T follicular helper cell (primary cell): Measurements from ENCODE around the gene PPP1R14B.

ENCODE experiments used
- DNase-seq: peaks from one replicate; pipeline ENCODE4 v3.0.0-alpha.2; 2020; ENCODE audit warnings: low read depth

Gene PPP1R14B

DNA sequence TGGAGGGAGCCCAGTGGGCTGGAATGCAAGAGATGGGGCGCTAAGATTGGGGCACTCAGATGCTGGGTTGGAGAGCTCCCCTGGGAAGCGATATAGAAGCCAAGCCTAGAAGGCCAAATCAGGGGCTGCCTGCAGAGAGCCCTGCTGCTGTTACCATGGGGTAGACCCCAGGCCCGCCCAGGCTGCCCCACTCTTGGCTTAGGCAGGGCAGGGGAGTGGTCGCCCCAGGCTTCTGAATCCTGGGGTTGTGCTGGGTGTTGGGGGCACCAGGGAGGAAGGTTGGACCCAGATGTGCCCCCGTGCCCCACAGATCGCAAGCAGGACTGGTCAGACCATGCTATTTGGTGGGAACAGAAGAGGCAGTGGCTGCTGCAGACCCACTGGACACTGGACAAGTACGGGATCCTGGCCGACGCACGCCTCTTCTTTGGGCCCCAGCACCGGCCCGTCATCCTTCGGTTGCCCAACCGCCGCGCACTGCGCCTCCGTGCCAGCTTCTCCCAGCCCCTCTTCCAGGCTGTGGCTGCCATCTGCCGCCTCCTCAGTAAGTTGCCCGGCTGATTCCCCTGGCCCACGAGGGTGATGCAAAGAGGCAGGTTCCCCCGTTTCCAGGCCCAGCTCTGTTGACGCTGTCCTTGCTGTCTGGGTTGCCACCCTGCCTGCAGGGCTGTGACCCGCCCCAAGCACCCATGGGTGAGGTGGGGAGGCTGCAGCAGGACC lies 36.3 kb downstream of the PPP1R14B start:
- DNase-seq: no peak

DNA sequence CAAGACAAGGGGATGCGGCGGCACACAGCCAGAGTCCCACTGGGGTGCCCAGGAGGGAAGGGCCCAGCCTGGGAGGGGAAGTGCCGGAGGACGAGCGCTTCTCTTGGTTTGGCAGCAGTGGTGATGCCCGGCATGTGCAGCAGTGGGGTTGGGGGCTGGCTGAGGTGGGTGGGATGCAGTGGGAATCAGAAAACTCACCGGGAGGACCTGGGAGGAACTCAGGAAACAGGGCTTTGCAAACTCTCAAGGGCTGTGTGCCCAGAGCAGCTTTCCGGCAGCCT lies 37.2 kb downstream of the PPP1R14B start:
- no peak for DNase-seq

DNA sequence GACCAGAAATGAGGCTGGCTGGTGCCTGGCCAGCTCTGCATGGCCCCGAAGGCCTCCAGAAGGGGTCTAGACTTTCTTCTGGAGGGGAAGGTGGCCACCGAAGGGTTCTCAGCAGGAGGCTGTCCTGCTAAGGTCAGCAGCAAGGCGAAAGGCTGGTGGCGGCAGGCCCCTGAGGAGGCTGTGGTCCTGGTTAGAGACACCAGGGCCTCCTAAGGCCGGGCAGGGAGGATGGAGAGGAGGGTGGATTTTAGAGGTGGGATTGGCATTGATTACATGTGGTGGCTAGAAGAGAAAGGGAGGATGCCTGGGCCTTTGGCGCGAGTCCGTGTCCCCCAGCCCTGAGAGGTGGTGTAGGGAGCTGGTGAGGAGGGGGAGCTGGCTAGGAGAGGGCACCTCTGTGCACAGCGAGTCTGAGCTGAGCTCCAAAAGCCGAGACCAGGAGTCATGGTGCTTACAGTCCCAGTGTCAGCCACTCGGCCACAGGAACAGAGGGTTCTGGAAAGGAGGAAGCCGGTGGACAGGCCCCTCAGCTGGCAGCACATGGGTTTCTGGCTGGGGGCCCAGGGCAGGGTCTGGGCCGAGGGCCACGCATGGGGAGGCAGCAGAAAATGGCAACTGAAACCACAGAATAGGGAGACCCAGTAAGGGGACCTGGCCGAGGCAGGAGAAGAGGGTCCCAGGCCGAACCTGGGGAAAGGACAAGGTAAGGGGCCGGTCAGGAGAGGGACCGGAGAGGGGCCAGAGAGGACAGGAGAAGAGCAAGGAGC lies 37.8 kb downstream of the PPP1R14B start:
- DNase-seq: no peak

- DNase-seq: no peak
These were observed 38.5 kb downstream of the PPP1R14B start for GRCh38 chr11:64208086-64208795.

DNA sequence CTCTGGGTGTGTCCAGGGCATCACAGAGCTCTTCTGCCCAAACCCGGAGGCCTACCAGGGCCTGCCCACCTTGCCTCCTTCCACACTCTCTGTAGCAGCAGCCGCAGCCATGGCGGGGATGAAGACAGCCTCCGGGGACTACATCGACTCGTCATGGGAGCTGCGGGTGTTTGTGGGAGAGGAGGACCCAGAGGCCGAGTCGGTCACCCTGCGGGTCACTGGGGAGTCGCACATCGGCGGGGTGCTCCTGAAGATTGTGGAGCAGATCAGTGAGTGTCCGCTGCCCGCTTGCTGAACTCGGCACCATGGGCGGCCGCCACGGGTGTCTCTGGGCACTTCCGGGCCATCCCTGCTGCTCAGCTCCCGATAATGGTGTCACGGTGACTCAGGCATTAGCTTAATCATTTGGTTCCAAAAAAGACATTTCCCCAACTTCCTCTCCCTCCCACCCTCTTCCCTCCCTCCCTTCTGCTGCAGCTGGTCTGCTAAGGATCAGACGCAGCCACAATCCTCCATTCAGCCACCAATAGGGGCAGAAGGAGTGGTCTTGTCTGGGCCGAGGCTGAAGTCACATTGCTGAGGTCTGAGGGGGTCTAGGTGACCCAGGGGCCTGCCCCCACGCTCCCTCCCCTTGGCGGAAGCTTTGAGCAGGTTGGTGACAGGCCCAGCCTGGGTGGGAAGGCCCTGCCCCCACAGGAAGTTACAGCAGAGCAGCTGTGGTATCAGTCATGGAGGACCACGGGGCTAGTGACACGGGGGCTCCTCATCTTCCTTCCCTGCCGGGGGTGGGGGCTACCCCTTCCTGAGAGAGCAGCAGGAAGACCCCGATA lies 39.3 kb downstream of the PPP1R14B start:
- peak; percentile 51 for DNase-seq

DNA sequence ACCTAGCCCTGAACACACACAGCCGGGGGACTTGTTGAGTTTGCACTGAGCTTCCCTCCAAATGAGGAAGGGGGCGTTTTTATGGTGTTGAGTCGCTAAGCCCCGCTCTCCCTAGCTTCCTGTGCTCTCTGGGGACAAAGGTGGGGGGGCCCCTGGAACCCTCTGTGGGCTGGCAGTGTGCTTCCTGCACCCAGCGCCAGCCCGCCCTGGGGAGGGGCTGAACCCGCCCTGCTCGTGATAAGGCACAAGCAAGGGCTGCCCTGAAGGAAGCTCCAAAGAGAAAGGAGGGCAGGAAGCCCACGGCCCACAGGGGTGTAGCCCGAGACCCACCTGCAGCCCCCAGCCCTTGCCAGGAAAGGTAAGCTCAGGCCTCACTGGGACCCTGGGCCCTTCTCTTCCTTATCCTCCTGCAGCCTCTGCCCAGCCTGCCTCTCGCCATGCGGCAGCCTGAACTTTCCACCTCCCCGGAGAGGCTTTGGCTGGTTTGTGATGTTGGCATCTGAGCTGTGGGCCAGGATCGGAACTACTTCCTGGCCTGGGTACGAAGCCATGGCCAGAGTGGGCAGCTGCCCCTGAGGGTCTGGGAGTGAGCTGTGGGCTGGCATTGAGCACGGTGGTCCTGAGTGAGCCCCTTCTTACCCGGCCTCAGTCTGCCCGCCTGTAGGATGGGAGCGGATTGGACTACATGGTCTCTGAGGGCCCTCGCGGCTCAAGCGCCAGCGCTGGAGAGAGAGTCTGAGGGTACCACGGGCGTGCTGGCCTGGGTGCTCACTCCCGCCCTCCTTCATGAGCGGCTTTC lies 40.1 kb downstream of the PPP1R14B start, which contains the start of gene FERMT3:
Gene FERMT3, plus strand, starts transcription at position 265 of the 799 bp plus-strand sequence. CDS start 644 bp downstream, outside the sequence.
- peak; percentile 54 for DNase-seq

- DNase-seq: peak; percentile 83
These were observed 42.2 kb downstream of the PPP1R14B start for GRCh38 chr11:64204464-64204989.

GRCh38 chr11:64204080-64204440 lies 42.7 kb downstream of the PPP1R14B start:
- no peak for DNase-seq

DNA sequence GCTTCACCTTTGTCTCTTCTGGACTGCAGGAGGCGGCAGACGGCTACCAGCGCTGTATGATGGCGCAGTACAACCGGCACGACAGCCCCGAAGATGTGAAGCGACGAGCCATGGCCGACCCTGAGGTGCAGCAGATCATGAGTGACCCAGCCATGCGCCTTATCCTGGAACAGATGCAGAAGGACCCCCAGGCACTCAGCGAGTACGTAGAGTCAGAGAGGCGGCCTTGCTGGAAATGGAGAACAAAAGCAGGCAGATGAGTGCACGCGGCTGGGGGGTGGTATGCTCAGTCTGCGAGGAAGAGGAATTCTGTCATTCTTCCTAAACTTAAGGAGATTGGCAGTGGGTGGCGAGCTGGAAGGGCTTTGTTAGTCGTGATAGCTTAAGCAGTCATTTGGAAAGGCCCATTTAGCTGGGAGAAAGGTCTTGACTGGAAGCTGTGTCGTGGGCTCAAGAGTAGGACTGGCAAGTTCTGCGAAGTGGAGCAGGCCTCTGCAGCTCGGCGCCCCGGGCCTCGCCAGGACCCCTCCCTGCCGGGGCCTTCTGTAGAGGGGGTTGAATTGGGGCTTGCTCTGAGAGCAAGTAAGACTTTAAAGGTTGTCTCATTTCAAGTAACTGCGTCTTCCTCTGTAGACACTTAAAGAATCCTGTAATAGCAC lies 43.2 kb downstream of the PPP1R14B start:
- no peak for DNase-seq

- no peak for DNase-seq
These were observed 43.8 kb downstream of the PPP1R14B start for GRCh38 chr11:64202992-64203391.

DNA sequence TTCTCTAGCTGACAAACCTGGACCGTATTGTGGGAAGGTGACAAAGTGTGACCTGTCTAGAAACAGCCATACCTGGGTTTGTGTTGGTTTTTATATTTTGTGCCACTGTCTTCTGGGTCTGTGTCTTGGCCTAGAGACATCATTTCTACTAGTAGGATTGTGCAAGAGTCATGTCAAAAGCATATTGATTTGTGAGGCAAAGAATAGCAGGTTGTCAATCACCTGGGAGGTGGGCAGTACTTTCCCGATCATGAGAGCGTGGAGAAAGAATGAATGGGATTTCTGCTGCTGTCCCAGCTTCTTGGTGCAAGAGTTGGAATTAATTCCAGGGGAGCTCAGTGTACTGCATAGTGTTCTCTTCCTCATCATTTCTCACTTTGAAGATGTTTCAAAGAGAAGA lies 45.2 kb downstream of the PPP1R14B start:
- DNase-seq: no peak

DNA sequence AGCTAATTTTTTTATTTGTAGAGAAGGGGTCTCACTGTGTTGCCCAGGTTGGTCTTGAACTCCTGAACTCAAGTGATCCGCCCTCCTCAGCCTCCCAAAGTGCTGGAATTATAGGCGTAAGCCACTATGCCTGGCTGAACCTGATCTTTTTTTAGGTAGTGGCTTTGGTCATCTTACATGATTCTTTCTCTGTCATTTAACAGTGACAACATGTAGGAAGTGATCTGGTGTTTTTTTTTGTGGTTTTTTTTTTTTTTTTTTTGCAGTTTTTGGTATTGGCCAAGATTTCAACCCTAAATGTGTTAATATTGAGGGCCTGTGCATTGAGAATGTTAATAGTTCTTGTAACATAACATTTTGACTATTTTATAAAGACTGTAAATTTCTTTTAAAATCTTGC lies 48.2 kb downstream of the PPP1R14B start:
- no peak for DNase-seq

GRCh38 chr11:64196626-64197025 lies 50.1 kb downstream of the PPP1R14B start:
- DNase-seq: no peak
